ENCODE results near the gene ZBTB6.

GRCh38 chr9:122929796-122930354 is 16.8 kb upstream of the ZBTB6 start:
- TF ChIP-seq POLR2A (IDR thresholded peaks at IDR 0.05; ENCODE audit: low read depth, low read length) (no peak), POLR2AphosphoS5 (IDR thresholded peaks at IDR 0.05; ENCODE audit: low read depth, low read length) (no peak), TAF1 (IDR thresholded peaks at IDR 0.05; ENCODE audit: low read depth, low read length) (no peak), POU2F2 (IDR thresholded peaks at IDR 0.05; ENCODE audit: low read depth, low read length) (no peak), PAX5 (IDR thresholded peaks at IDR 0.05; ENCODE audit: insufficient read depth, low read length, severe bottlenecking) (no peak)
